IPS DF 6.9 (cell line): ENCODE data around the gene KIF5C.

Experiments used
- DNase-seq: peaks from one replicate; pipeline ENCODE4 v3.0.0-alpha.2; 2013; ENCODE audit warnings: low read depth, low spot score
- H3K27ac ChIP-seq: one replicate; pipeline ENCODE4 v1.5.1; 2013; ENCODE audit warnings: low read length, control low read depth
- H3K27me3 ChIP-seq: 2 replicates; pipeline ENCODE4 v1.6.1; 2013; ENCODE audit warnings: mild to moderate bottlenecking, low read length; ENCODE audit not compliant: control insufficient read depth, insufficient read depth
- H3K36me3 ChIP-seq: 2 replicates; pipeline ENCODE4 v1.6.1; 2013; ENCODE audit warnings: low read length; ENCODE audit not compliant: control insufficient read depth, insufficient read depth
- H3K4me1 ChIP-seq: 2 replicates; pipeline ENCODE4 v1.6.1; 2013; ENCODE audit warnings: low read length; ENCODE audit not compliant: control insufficient read depth, insufficient read depth
- H3K4me3 ChIP-seq: 2 replicates; pipeline ENCODE4 v1.5.1; 2013; ENCODE audit warnings: mild to moderate bottlenecking, low read length
- H3K9me3 ChIP-seq: 2 replicates; pipeline ENCODE4 v1.6.1; 2013; ENCODE audit warnings: low read length, inconsistent platforms; ENCODE audit not compliant: control insufficient read depth, insufficient read depth
- WGBS: extraction: QIAGEN DNeasy Blood & Tissue Kit; methylation state at CpG from one replicate; pipeline ENCODE4 v1.1.7; 2013; ENCODE audit warnings: mixed read lengths, missing lambda C conversion rate; ENCODE audit not compliant: insufficient read length, insufficient coverage; 5-methylcytosine and 5-hydroxymethylcytosine counted together

Gene KIF5C

GRCh38 chr2:148885988-148886387, 11.0 kb downstream of the KIF5C start:
- WGBS = no CpG with 5 or more reads among the region's 3 CpGs
- DNase-seq = no peak
- Histone ChIP-seq H3K27me3 (no peaks in the 10 kb centered on the region), H3K4me1 (peaks cover 2% of the 10 kb centered on the region; the same call in 1 of the 2 replicates), H3K36me3 (no peaks in the 10 kb centered on the region), H3K4me3 (no peak overlapping the region), H3K27ac (no peak overlapping the region), H3K9me3 (no peaks in the 10 kb centered on the region)

GRCh38 chr2:148887350-148888002, 12.4 kb downstream of the KIF5C start:
- Histone ChIP-seq H3K36me3 (no peaks in the 10 kb centered on the region), H3K4me1 (peaks cover 2% of the 10 kb centered on the region; the same call in 1 of the 2 replicates), H3K4me3 (peak overlapping the region; percentile 57; the same call in 1 of the 2 replicates), H3K27ac (no peak overlapping the region), H3K9me3 (peaks cover 1% of the 10 kb centered on the region; the same call in 1 of the 2 replicates), H3K27me3 (no peaks in the 10 kb centered on the region)
- DNase-seq = no peak
- WGBS = no CpG with 5 or more reads among the region's 19 CpGs

GRCh38 chr2:148888003-148888501, 13.0 kb downstream of the KIF5C start:
- H3K4me1 ChIP-seq = peaks cover 2% of the 10 kb centered on the region; the same call in 1 of the 2 replicates
- WGBS = no CpG with 5 or more reads among the region's 34 CpGs
- no peak for DNase-seq
- peak overlapping the region; percentile 57 for H3K4me3 ChIP-seq
- no peaks in the 10 kb centered on the region for H3K27me3 ChIP-seq
- peaks cover 1% of the 10 kb centered on the region; the same call in 1 of the 2 replicates for H3K9me3 ChIP-seq
- no peak overlapping the region for H3K27ac ChIP-seq
- H3K36me3 ChIP-seq = no peaks in the 10 kb centered on the region

- Histone ChIP-seq H3K27ac (no peak overlapping the region), H3K4me1 (peaks cover 2% of the 10 kb centered on the region; the same call in 1 of the 2 replicates), H3K36me3 (no peaks in the 10 kb centered on the region), H3K4me3 (no peak overlapping the region), H3K27me3 (no peaks in the 10 kb centered on the region), H3K9me3 (peaks cover 1% of the 10 kb centered on the region; the same call in 1 of the 2 replicates)
- DNase-seq = no peak
These were observed 14.0 kb downstream of the KIF5C start for GRCh38 chr2:148888986-148889385.

- H3K4me1 ChIP-seq = peaks cover 1% of the 10 kb centered on the region; the same call in 1 of the 2 replicates
- H3K27me3 ChIP-seq = no peaks in the 10 kb centered on the region
- no peak overlapping the region for H3K4me3 ChIP-seq
- no peaks in the 10 kb centered on the region for H3K36me3 ChIP-seq
- no peak overlapping the region for H3K27ac ChIP-seq
- no peak for DNase-seq
- H3K9me3 ChIP-seq = peaks cover 1% of the 10 kb centered on the region; the same call in 1 of the 2 replicates
These were observed 18.9 kb downstream of the KIF5C start for GRCh38 chr2:148893906-148894305.

- no peak overlapping the region for H3K4me3 ChIP-seq
- DNase-seq = no peak
- no CpG with 5 or more reads among the region's 4 CpGs for whole genome bisulfite sequencing
- H3K27me3 ChIP-seq = no peaks in the 10 kb centered on the region
- no peaks in the 10 kb centered on the region for H3K36me3 ChIP-seq
- peaks cover 1% of the 10 kb centered on the region; the same call in 1 of the 2 replicates for H3K9me3 ChIP-seq
- H3K4me1 ChIP-seq = peaks cover 1% of the 10 kb centered on the region; the same call in 1 of the 2 replicates
- H3K27ac ChIP-seq = no peak overlapping the region
These were observed 21.1 kb downstream of the KIF5C start for GRCh38 chr2:148896136-148896535.

GRCh38 chr2:148899638-148900318, 24.8 kb downstream of the KIF5C start:
- Histone ChIP-seq H3K27ac (no peak overlapping the region), H3K9me3 (no peaks in the 10 kb centered on the region), H3K36me3 (no peaks in the 10 kb centered on the region), H3K27me3 (no peaks in the 10 kb centered on the region), H3K4me1 (peaks cover 3% of the 10 kb centered on the region), H3K4me3 (no peak overlapping the region)
- no peak for DNase-seq
- WGBS = no CpG with 5 or more reads among the region's 7 CpGs

GRCh38 chr2:148900350-148900837, 25.4 kb downstream of the KIF5C start:
- Histone ChIP-seq H3K4me1 (peaks cover 3% of the 10 kb centered on the region), H3K27ac (no peak overlapping the region), H3K9me3 (no peaks in the 10 kb centered on the region), H3K36me3 (no peaks in the 10 kb centered on the region), H3K4me3 (no peak overlapping the region), H3K27me3 (no peaks in the 10 kb centered on the region)
- DNase-seq = no peak
- no CpG with 5 or more reads among the region's 2 CpGs for WGBS

GRCh38 chr2:148901142-148901541, 26.1 kb downstream of the KIF5C start:
- no peak overlapping the region for H3K4me3 ChIP-seq

GRCh38 chr2:148902798-148903197, 27.8 kb downstream of the KIF5C start:
- Histone ChIP-seq H3K9me3 (no peaks in the 10 kb centered on the region), H3K27ac (no peak overlapping the region), H3K36me3 (no peaks in the 10 kb centered on the region), H3K4me1 (peaks cover 1% of the 10 kb centered on the region; the same call in 1 of the 2 replicates), H3K27me3 (no peaks in the 10 kb centered on the region), H3K4me3 (no peak overlapping the region)
- DNase-seq = no peak
- no CpG with 5 or more reads among the region's 1 CpG for WGBS

More at GRCh38 chr2:148901142-148901541, 26.1 kb downstream of the KIF5C start:
- Histone ChIP-seq H3K27ac (no peak overlapping the region), H3K9me3 (no peaks in the 10 kb centered on the region), H3K36me3 (no peaks in the 10 kb centered on the region), H3K27me3 (no peaks in the 10 kb centered on the region), H3K4me1 (peaks cover 1% of the 10 kb centered on the region; the same call in 1 of the 2 replicates)
- no peak for DNase-seq
- no CpG with 5 or more reads among the region's 1 CpG for WGBS
